Measurements from ENCODE around the gene BPI.

DNA sequence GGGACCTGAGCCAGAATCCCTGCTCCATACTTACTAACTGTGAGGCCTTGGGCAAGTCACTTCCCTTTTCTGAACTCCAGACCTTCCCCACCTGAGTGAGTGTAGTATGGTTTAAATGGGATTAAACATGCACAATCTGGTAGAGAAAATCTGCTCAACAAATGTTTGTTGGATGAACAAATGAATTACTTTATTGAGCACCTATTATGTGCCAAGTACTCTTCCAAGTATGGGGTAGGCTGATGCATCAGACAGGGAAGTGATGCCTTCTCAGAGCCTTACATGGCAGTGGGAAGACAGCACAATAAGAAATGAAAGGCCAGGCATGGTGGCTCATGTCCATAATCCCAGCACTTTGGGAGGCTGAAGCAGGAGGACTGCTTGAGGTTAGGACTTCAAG is 27.3 kb downstream of the BPI start:
- TF ChIP-seq EZH2phosphoT487 (IDR thresholded peaks at IDR 0.05; ENCODE audit: borderline replicate concordance, low read depth, low read length): no peak
- TF ChIP-seq, protein P1, sequence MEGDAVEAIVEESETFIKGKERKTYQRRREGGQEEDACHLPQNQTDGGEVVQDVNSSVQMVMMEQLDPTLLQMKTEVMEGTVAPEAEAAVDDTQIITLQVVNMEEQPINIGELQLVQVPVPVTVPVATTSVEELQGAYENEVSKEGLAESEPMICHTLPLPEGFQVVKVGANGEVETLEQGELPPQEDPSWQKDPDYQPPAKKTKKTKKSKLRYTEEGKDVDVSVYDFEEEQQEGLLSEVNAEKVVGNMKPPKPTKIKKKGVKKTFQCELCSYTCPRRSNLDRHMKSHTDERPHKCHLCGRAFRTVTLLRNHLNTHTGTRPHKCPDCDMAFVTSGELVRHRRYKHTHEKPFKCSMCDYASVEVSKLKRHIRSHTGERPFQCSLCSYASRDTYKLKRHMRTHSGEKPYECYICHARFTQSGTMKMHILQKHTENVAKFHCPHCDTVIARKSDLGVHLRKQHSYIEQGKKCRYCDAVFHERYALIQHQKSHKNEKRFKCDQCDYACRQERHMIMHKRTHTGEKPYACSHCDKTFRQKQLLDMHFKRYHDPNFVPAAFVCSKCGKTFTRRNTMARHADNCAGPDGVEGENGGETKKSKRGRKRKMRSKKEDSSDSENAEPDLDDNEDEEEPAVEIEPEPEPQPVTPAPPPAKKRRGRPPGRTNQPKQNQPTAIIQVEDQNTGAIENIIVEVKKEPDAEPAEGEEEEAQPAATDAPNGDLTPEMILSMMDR (conservative IDR thresholded peaks at IDR 0.05; ENCODE audit: low read length): no peak

All from OCI-LY7 (cell line).